Activated CD4-positive, CD25-positive, alpha-beta regulatory T cell treated with anti-CD3 and anti-CD28 coated beads, Interleukin-2, amount 50 U/mL, for 16 hours (primary cell): ENCODE measurements around the gene L3HYPDH.

Source experiments
- DNase-seq: peaks from one replicate; pipeline ENCODE4 v3.0.0-alpha.2; 2020; ENCODE audit warnings: low read depth, low spot score

L3HYPDH gene

GRCh38 chr14:59427653-59428580 is 56.3 kb downstream of the L3HYPDH start:
- no peak for DNase-seq

GRCh38 chr14:59425322-59425935 is 58.8 kb downstream of the L3HYPDH start:
- no peak for DNase-seq

- DNase-seq, result no peak
These were observed 59.7 kb downstream of the L3HYPDH start for GRCh38 chr14:59424341-59425071.
